Testis (tissue), 2 donors: Measurements from ENCODE around the gene ZNF556.

ENCODE experiments used
- POLR2A ChIP-seq: fragments of 450-650 bp; IDR thresholded peaks from one replicate; pipeline ENCODE4 v1.6.1; 2017; ENCODE audit warnings: antibody characterized with exemption, mild to moderate bottlenecking, moderate library complexity
- TF ChIP-seq, protein P1 (sequence below), 3 experiments: fragments of 450-650 bp in 2 of 3; fragments of 200-600 bp in 1 of 3; sonication (generic) in 1 of 3; IDR thresholded peaks; one replicate each; pipeline ENCODE4 v1.5.1; 2016 to 2019; ENCODE audit warnings: antibody characterized with exemption in 3 of 3, mild to moderate bottlenecking in 2 of 3, moderate library complexity in 1 of 3

GRCh38 chr19:2896694-2897093 lies 29.6 kb downstream of the ZNF556 start:
- TF ChIP-seq, protein P1, sequence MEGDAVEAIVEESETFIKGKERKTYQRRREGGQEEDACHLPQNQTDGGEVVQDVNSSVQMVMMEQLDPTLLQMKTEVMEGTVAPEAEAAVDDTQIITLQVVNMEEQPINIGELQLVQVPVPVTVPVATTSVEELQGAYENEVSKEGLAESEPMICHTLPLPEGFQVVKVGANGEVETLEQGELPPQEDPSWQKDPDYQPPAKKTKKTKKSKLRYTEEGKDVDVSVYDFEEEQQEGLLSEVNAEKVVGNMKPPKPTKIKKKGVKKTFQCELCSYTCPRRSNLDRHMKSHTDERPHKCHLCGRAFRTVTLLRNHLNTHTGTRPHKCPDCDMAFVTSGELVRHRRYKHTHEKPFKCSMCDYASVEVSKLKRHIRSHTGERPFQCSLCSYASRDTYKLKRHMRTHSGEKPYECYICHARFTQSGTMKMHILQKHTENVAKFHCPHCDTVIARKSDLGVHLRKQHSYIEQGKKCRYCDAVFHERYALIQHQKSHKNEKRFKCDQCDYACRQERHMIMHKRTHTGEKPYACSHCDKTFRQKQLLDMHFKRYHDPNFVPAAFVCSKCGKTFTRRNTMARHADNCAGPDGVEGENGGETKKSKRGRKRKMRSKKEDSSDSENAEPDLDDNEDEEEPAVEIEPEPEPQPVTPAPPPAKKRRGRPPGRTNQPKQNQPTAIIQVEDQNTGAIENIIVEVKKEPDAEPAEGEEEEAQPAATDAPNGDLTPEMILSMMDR (IDR thresholded peaks at IDR 0.05), result no peak
- TF ChIP-seq POLR2A, result no peak
